Hepatocyte (in vitro differentiated cells): ENCODE results near the gene SMG9. TPM values are rescaled to one million over a fixed set of nuclear protein-coding genes. Genes with fewer than 3 reads are reported as not detected.

Source experiments
- DNase-seq: peaks from one replicate; pipeline ENCODE4 v3.0.0-alpha.2; 2016; ENCODE audit warnings: low spot score
- H2AFZ ChIP-seq: fragments of 200-600 bp; sonication (generic); 2 replicates; pipeline ENCODE4 v1.6.0; 2016; ENCODE audit warnings: antibody characterized with exemption, mild to moderate bottlenecking
- H3K27ac ChIP-seq: fragments of 200-600 bp; sonication (generic); 2 replicates; pipeline ENCODE4 v1.5.1; 2016; ENCODE audit warnings: mild to moderate bottlenecking
- H3K27me3 ChIP-seq: fragments of 200-600 bp; sonication (generic); 2 replicates; pipeline ENCODE4 v1.6.1; 2016
- H3K36me3 ChIP-seq: fragments of 200-600 bp; sonication (generic); replicated peaks from 2 replicates; pipeline ENCODE4 v1.5.1; 2016; ENCODE audit warnings: low read depth; ENCODE audit not compliant: insufficient read depth
- H3K4me1 ChIP-seq: fragments of 200-600 bp; sonication (generic); 2 replicates; pipeline ENCODE4 v1.5.1; 2016; ENCODE audit warnings: mild to moderate bottlenecking, moderate library complexity; ENCODE audit not compliant: insufficient read depth
- H3K4me2 ChIP-seq: fragments of 200-600 bp; sonication (generic); 2 replicates; pipeline ENCODE4 v1.6.0; 2016
- H3K4me3 ChIP-seq: fragments of 200-600 bp; sonication (generic); 2 replicates; pipeline ENCODE4 v1.5.1; 2016; ENCODE audit warnings: mild to moderate bottlenecking
- H3K79me2 ChIP-seq: fragments of 200-600 bp; sonication (generic); 2 replicates; pipeline ENCODE4 v1.6.0; 2017; ENCODE audit warnings: mild to moderate bottlenecking
- H3K9me2 ChIP-seq: fragments of 200-600 bp; sonication (generic); replicated peaks from 2 replicates; pipeline ENCODE4 v1.6.0; 2017; ENCODE audit warnings: mild to moderate bottlenecking; ENCODE audit not compliant: insufficient read depth
- H3K9me3 ChIP-seq: fragments of 200-600 bp; sonication (generic); 2 replicates; pipeline ENCODE4 v1.5.1; 2016; ENCODE audit warnings: low read depth, mild to moderate bottlenecking
- H4K20me1 ChIP-seq: fragments of 200-600 bp; sonication (generic); 2 replicates; pipeline ENCODE4 v1.6.0; 2016; ENCODE audit warnings: mild to moderate bottlenecking; ENCODE audit not compliant: insufficient read depth, poor library complexity, severe bottlenecking
- EZH2 ChIP-seq: fragments of 200-600 bp; sonication (generic); IDR thresholded peaks from 2 replicates; pipeline ENCODE4 v1.6.1; 2016; ENCODE audit warnings: antibody characterized with exemption, mild to moderate bottlenecking, borderline replicate concordance
- EZH2phosphoT487 ChIP-seq: fragments of 200-600 bp; sonication (generic); IDR thresholded peaks from one replicate; pipeline ENCODE4 v1.6.1; 2018; ENCODE audit warnings: antibody characterized with exemption, mild to moderate bottlenecking, low read depth, moderate library complexity; ENCODE audit not compliant: unreplicated experiment, severe bottlenecking
- WGBS: methylation state at CpG from one replicate; pipeline ENCODE4 v1.1.6; 2016; ENCODE audit warnings: low lambda C conversion rate; ENCODE audit errors: missing lambda C conversion rate; 5-methylcytosine and 5-hydroxymethylcytosine counted together
- polyA plus RNA-seq: library from polyadenylated mRNA; unstranded; fragments of >200 nt; fragmentation: Nextera tagmentation; extraction: Ambion mirVana; gene quantifications from 2 replicates; pipeline ENCODE4 v1.2.1, GENCODE V29; 2016
- total RNA-seq: library from RNA; depleted of rRNA; stranded (reverse); fragments of >200 nt; gene quantifications from 2 replicates; pipeline ENCODE4 v1.2.3, GENCODE V29; 2014
- TF ChIP-seq, protein P1 (sequence below): fragments of 200-600 bp; sonication (generic); IDR thresholded peaks from 2 replicates; pipeline ENCODE4 v1.5.1; 2016; ENCODE audit warnings: antibody characterized with exemption, mild to moderate bottlenecking; ENCODE audit not compliant: poor library complexity

The SMG9 gene
- total and polyA plus RNA-seq, 2 experiments from 2014 or later = 16.1 to 34.9 TPM

DNA sequence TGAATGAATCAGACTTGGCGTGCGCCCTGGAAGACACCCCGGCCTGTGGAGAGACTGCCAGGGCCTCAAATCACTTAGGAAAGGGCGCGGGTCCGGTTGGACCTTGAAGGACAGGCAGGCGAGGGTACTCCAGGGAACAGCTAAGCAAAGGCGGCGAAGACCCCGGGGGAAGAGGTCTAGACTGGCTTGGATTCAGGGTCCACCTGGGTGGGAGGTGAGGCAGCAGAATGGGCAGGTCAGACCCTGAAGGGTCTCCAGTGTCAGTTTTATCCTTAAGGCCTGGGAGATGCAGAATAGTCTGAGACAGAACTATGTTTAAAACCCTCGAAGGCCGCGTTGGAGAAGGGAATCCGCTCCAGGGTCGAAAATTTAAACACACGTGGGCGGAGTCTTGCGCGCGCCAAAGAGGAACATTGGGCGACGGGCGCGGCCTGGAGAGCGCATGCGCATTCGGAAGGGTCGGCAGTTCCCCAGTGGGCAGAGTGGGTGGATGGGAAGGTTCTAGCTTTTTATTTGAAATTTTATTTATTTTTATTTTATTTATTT is 567 bp upstream of the SMG9 start:
- H3K9me2 ChIP-seq = no peaks in the 10 kb centered on the region
- H3K27ac ChIP-seq = peak overlapping the region; percentile 99
- H3K79me2 ChIP-seq = peaks cover 29% of the 10 kb centered on the region
- peak; percentile 87 for DNase-seq
- peaks cover 4% of the 10 kb centered on the region for H4K20me1 ChIP-seq
- peak overlapping the region; percentile 31 for H2AFZ ChIP-seq
- peak overlapping the region; percentile 90 for H3K4me2 ChIP-seq
- WGBS = 2% methylated on average over 28 of the region's 28 CpGs
- H3K4me1 ChIP-seq = peaks cover 11% of the 10 kb centered on the region
- no peaks in the 10 kb centered on the region for H3K9me3 ChIP-seq
- H3K36me3 ChIP-seq = no peaks in the 10 kb centered on the region
- H3K27me3 ChIP-seq = no peaks in the 10 kb centered on the region
- TF ChIP-seq EZH2phosphoT487 = no peak
- TF ChIP-seq EZH2 = no peak
- TF ChIP-seq, protein P1, sequence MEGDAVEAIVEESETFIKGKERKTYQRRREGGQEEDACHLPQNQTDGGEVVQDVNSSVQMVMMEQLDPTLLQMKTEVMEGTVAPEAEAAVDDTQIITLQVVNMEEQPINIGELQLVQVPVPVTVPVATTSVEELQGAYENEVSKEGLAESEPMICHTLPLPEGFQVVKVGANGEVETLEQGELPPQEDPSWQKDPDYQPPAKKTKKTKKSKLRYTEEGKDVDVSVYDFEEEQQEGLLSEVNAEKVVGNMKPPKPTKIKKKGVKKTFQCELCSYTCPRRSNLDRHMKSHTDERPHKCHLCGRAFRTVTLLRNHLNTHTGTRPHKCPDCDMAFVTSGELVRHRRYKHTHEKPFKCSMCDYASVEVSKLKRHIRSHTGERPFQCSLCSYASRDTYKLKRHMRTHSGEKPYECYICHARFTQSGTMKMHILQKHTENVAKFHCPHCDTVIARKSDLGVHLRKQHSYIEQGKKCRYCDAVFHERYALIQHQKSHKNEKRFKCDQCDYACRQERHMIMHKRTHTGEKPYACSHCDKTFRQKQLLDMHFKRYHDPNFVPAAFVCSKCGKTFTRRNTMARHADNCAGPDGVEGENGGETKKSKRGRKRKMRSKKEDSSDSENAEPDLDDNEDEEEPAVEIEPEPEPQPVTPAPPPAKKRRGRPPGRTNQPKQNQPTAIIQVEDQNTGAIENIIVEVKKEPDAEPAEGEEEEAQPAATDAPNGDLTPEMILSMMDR = no peak
- H3K4me3 ChIP-seq = peak overlapping the region; percentile 44

DNA sequence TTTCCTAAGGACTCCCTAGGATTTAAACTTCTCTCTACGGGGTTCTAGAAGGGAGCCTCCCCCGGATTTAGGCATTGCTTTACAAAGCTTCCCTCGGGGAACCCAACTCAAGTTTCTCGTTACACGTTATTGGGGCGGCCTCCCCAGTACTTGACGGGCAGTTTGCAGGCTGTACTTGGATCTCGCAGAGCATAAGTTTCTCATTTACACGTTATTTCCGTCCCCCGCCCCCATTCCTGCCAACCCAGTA is 584 bp downstream of the SMG9 start:
- H4K20me1 ChIP-seq = peaks cover 4% of the 10 kb centered on the region
- TF ChIP-seq EZH2phosphoT487 = no peak
- TF ChIP-seq, protein P1 = no peak
- no peak for TF ChIP-seq EZH2
- peak overlapping the region; percentile 90 for H3K4me2 ChIP-seq
- peaks cover 32% of the 10 kb centered on the region for H3K79me2 ChIP-seq
- DNase-seq = no peak
- H3K4me1 ChIP-seq = peaks cover 11% of the 10 kb centered on the region
- 0% methylated on average over 8 of the region's 11 CpGs for WGBS
- peak overlapping the region; percentile 99 for H3K27ac ChIP-seq
- H3K36me3 ChIP-seq = no peaks in the 10 kb centered on the region
- H2AFZ ChIP-seq = peak overlapping the region; percentile 61
- no peaks in the 10 kb centered on the region for H3K9me3 ChIP-seq
- peak overlapping the region; percentile 44 for H3K4me3 ChIP-seq
- H3K9me2 ChIP-seq = no peaks in the 10 kb centered on the region
- H3K27me3 ChIP-seq = no peaks in the 10 kb centered on the region

DNA sequence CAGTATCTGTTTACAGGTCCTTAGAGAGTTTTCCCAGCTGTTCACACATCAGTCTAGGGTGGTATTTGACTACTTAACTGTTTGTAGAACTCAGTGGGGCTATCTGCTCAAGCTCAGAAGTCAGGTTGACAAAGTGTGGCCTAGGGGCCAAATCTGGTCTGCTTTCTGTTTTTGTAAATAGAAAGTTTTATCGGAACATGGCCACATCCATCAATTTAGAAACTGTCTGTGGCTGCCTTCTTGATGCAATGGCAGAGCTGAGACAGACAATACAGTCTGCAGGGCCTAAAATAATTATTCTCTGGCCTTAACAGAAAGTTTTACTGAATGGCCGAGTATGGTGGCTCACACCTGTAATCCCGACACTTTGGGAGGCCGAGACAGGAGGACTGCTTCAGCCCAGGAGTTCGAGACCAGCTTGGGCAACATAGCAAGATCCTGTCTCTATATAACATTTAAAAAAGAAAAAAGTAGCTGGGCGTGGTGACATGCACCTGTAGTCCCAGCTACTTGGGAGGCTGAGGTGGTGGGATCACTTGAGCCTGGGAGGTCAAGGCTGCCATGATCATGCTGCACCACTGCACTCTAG is 2.4 kb downstream of the SMG9 start:
- WGBS = 88% methylated on average over 6 of the region's 6 CpGs
- DNase-seq = no peak
- peaks cover 4% of the 10 kb centered on the region for H4K20me1 ChIP-seq
- no peak overlapping the region for H3K4me2 ChIP-seq
- H3K27ac ChIP-seq = peak overlapping the region; percentile 11
- TF ChIP-seq EZH2phosphoT487 (no peak), EZH2 (no peak)
- TF ChIP-seq, protein P1 = no peak
- no peak overlapping the region for H3K4me3 ChIP-seq
- peaks cover 11% of the 10 kb centered on the region for H3K4me1 ChIP-seq
- no peaks in the 10 kb centered on the region for H3K36me3 ChIP-seq
- no peaks in the 10 kb centered on the region for H3K9me2 ChIP-seq
- H3K9me3 ChIP-seq = no peaks in the 10 kb centered on the region
- peaks cover 32% of the 10 kb centered on the region for H3K79me2 ChIP-seq
- H2AFZ ChIP-seq = no peak overlapping the region
- H3K27me3 ChIP-seq = no peaks in the 10 kb centered on the region
